GM23338 (cell line): ENCODE measurements around the gene SGK1. TPM values are rescaled to one million over a fixed set of nuclear protein-coding genes. Genes with fewer than 3 reads are reported as not detected.

Experiments
- ATAC-seq: fragments of 200-7000 bp; cut with Tn5 transposase; 3 replicates; pipeline ENCODE4 v1.9.1; 2020
- DNase-seq: peaks from one replicate; pipeline ENCODE4 v3.0.0-alpha.2; 2015; ENCODE audit warnings: low spot score
- H2AFZ ChIP-seq: fragments of 200-600 bp; sonication (generic); 2 replicates; pipeline ENCODE4 v1.8.0; 2016; ENCODE audit warnings: antibody characterized with exemption, mild to moderate bottlenecking, moderate library complexity
- H3F3A ChIP-seq: fragments of 200-600 bp; sonication (generic); replicated peaks from 2 replicates; pipeline ENCODE4 v1.8.0; 2017; ENCODE audit warnings: antibody characterized with exemption, mixed run types, low read depth
- H3K27ac ChIP-seq: fragments of 200-600 bp; sonication (generic); 2 replicates; pipeline ENCODE4 v1.6.1; 2016; ENCODE audit warnings: low read depth
- H3K27me3 ChIP-seq: fragments of 200-600 bp; sonication (generic); 2 replicates; pipeline ENCODE4 v1.8.0; 2016; ENCODE audit warnings: mild to moderate bottlenecking, mixed run types, moderate library complexity; ENCODE audit not compliant: insufficient read depth
- H3K36me3 ChIP-seq: fragments of 200-600 bp; sonication (generic); 2 replicates; pipeline ENCODE4 v1.8.0; 2016; ENCODE audit warnings: mild to moderate bottlenecking; ENCODE audit not compliant: insufficient read depth
- H3K4me1 ChIP-seq: fragments of 200-600 bp; sonication (generic); 2 replicates; pipeline ENCODE4 v1.8.0; 2016; ENCODE audit warnings: mild to moderate bottlenecking, moderate library complexity; ENCODE audit not compliant: insufficient read depth
- H3K4me2 ChIP-seq: fragments of 200-600 bp; sonication (generic); 2 replicates; pipeline ENCODE4 v1.7.1; 2017; ENCODE audit warnings: mixed run types
- H3K4me3 ChIP-seq: fragments of 200-600 bp; sonication (generic); 2 replicates; pipeline ENCODE4 v1.6.1; 2016; ENCODE audit warnings: mixed run types
- H3K79me2 ChIP-seq: fragments of 200-600 bp; sonication (generic); replicated peaks from 2 replicates; pipeline ENCODE4 v1.8.0; 2017; ENCODE audit warnings: mild to moderate bottlenecking; ENCODE audit not compliant: insufficient read depth
- H3K9me2 ChIP-seq: fragments of 200-600 bp; sonication (generic); 2 replicates; pipeline ENCODE4 v1.8.0; 2017; ENCODE audit not compliant: insufficient read depth
- H4K20me1 ChIP-seq: fragments of 200-600 bp; sonication (generic); replicated peaks from 2 replicates; pipeline ENCODE4 v1.8.0; 2017; ENCODE audit warnings: mild to moderate bottlenecking; ENCODE audit not compliant: insufficient read depth
- H3K27ac Mint-ChIP-seq: 2 replicates; pipeline ENCODE4 v1.8.0; 2020; ENCODE audit warnings: inconsistent platforms, mild to moderate bottlenecking, moderate library complexity, mixed read lengths
- H3K27me3 Mint-ChIP-seq: 3 replicates; pipeline ENCODE4 v1.8.0; 2022; ENCODE audit warnings: low read depth, mild to moderate bottlenecking, moderate library complexity, mixed read lengths, inconsistent platforms; ENCODE audit not compliant: insufficient read depth, poor library complexity
- H3K36me3 Mint-ChIP-seq: 3 replicates; pipeline ENCODE4 v1.8.0; 2021; ENCODE audit warnings: low read depth, mild to moderate bottlenecking, inconsistent platforms, moderate library complexity, mixed read lengths
- H3K4me1 Mint-ChIP-seq: 3 replicates; pipeline ENCODE4 v1.8.0; 2020; ENCODE audit warnings: mild to moderate bottlenecking, inconsistent platforms, mixed read lengths
- H3K4me3 Mint-ChIP-seq: 3 replicates; pipeline ENCODE4 v1.8.0; 2021; ENCODE audit warnings: moderate library complexity, mild to moderate bottlenecking, inconsistent platforms, mixed read lengths
- H3K9me3 Mint-ChIP-seq: 3 replicates; pipeline ENCODE4 v1.8.0; 2020; ENCODE audit warnings: moderate library complexity, mild to moderate bottlenecking, inconsistent platforms, mixed read lengths
- CREB1 ChIP-seq: fragments of 250-450 bp; sonication (Bioruptor Pico); IDR thresholded peaks from 2 replicates; pipeline ENCODE4 v1.5.0; 2020; ENCODE audit warnings: low read depth, mild to moderate bottlenecking, moderate library complexity
- ETS1 ChIP-seq: IDR thresholded peaks from 2 replicates; pipeline ENCODE4 v1.6.1; 2016; ENCODE audit warnings: antibody characterized with exemption
- EZH2phosphoT487 ChIP-seq: fragments of 200-600 bp; sonication (generic); IDR thresholded peaks from one replicate; pipeline ENCODE4 v1.8.1; 2018; ENCODE audit warnings: antibody characterized with exemption; ENCODE audit not compliant: unreplicated experiment
- POLR2AphosphoS5 ChIP-seq: IDR thresholded peaks from 2 replicates; pipeline ENCODE4 v1.6.1; 2016; ENCODE audit warnings: antibody characterized with exemption, low read depth
- ZNF331 ChIP-seq: fragments of 250-450 bp; sonication (Bioruptor Pico); IDR thresholded peaks from 2 replicates; pipeline ENCODE4 v1.5.0; 2020; ENCODE audit warnings: low read depth, mild to moderate bottlenecking, moderate library complexity
- ZNF462 ChIP-seq: fragments of 250-450 bp; sonication (Bioruptor Pico); IDR thresholded peaks from 2 replicates; pipeline ENCODE4 v1.5.0; 2020; ENCODE audit warnings: mild to moderate bottlenecking, moderate library complexity
- polyA plus RNA-seq: library from polyadenylated mRNA; unstranded; fragments of >200 nt; fragmentation: Nextera tagmentation; extraction: Ambion mirVana; gene quantifications from 2 replicates; pipeline ENCODE4 v1.2.1, GENCODE V29; 2016
- total RNA-seq: library from RNA; depleted of rRNA; stranded (reverse); fragments of >200 nt; shearing (Covaris generic); gene quantifications from 2 replicates; pipeline ENCODE4 v1.2.3, GENCODE V29; 2014

Gene SGK1
- total and polyA plus RNA-seq, 2 experiments from 2014 or later = 16.3 to 37.2 TPM

- Histone ChIP-seq H4K20me1 (no peaks in the 10 kb centered on the region; the same call in 1 of the 2 replicates), H3K27me3 (peaks cover 19% of the 10 kb centered on the region), H3K27ac (peak overlapping the region; percentile 48; the same call in 1 of the 2 replicates), H3K36me3 (peaks cover 30% of the 10 kb centered on the region), H3K79me2 (peaks cover 13% of the 10 kb centered on the region; the same call in 1 of the 2 replicates), H3F3A (0 out of 2 replicates have a peak, but pooled peaks cover 3% of the 10 kb centered on the region), H2AFZ (peak overlapping the region; percentile 91), H3K4me3 (peak overlapping the region; percentile 74), H3K9me2 (no peaks in the 10 kb centered on the region), H3K4me1 (peaks cover 31% of the 10 kb centered on the region), H3K4me2 (peak overlapping the region; percentile 86)
- Mint-ChIP-seq H3K27me3 (peaks cover 14% of the 10 kb centered on the region), H3K4me1 (peaks cover 30% of the 10 kb centered on the region), H3K4me3 (peak overlapping the region; percentile 98), H3K36me3 (peaks cover 44% of the 10 kb centered on the region), H3K9me3 (no peaks in the 10 kb centered on the region), H3K27ac (peak overlapping the region; percentile 72)
- DNase-seq (peak; percentile 92), ATAC-seq (peak; percentile 68)
- TF ChIP-seq ZNF331 (CRISPR knock-in tag) (no peak), ETS1 (peak; percentile 31), POLR2AphosphoS5 (peak; percentile 99), ZNF462 (CRISPR knock-in tag) (0 out of 2 replicates have a peak, but pooled peaks have one; percentile 35), CREB1 (CRISPR knock-in tag) (peak; percentile 61), EZH2phosphoT487 (no peak)
Observed at GRCh38 chr6:134174672-134175531, 143.0 kb downstream of the SGK1 start.
